PC-9 (cell line): ENCODE data around the gene ADGRV1. TPM values are rescaled to one million over a fixed set of nuclear protein-coding genes. Genes with fewer than 3 reads are reported as not detected.

Experiments
- BruUV-seq: library from RNA; stranded (reverse); fragments of 400-500 nt; replicated peaks from 2 replicates; lab custom pipeline; 2021; lab: Mats Ljungman, UMichigan
- CTCF ChIA-PET: fragments of 300-600 bp; sonication (Branson Sonifier 250); formaldehyde crosslinking; loops from one replicate; lab custom pipeline; 2022; ENCODE audit warnings: antibody characterized with exemption; lab: Charles Lee
- POLR2A ChIA-PET: fragments of 300-600 bp; sonication (Branson Sonifier 250); formaldehyde crosslinking; loops from one replicate; lab custom pipeline; 2022; ENCODE audit warnings: antibody characterized with exemption; ENCODE audit not compliant: unreplicated experiment; lab: Charles Lee
- DNase-seq, 2 experiments: peaks; one replicate each; pipeline versions ENCODE4 v3.0.0 to v3.0.0-alpha.2; 2015 to 2022; ENCODE audit warnings: mixed read lengths in 1 of 2
- H2AFZ ChIP-seq: fragments of 200-600 bp; sonication (generic); 2 replicates; pipeline ENCODE4 v1.8.1; 2017; ENCODE audit warnings: antibody characterized with exemption
- H3F3A ChIP-seq: fragments of 200-600 bp; sonication (generic); 2 replicates; pipeline ENCODE4 v1.8.1; 2017; ENCODE audit warnings: antibody characterized with exemption, mild to moderate bottlenecking, low read depth; ENCODE audit not compliant: insufficient read depth
- H3K27ac ChIP-seq: fragments of 200-600 bp; sonication (generic); 2 replicates; pipeline ENCODE4 v1.6.1; 2016; ENCODE audit warnings: mixed run types
- H3K27me3 ChIP-seq: fragments of 200-600 bp; sonication (generic); 2 replicates; pipeline ENCODE4 v1.6.1; 2016; ENCODE audit warnings: low read depth, mixed run types; ENCODE audit not compliant: insufficient read depth
- H3K36me3 ChIP-seq: fragments of 200-600 bp; sonication (generic); 2 replicates; pipeline ENCODE4 v1.6.1; 2016; ENCODE audit warnings: low read depth, mixed run types
- H3K4me1 ChIP-seq: fragments of 200-600 bp; sonication (generic); replicated peaks from 2 replicates; pipeline ENCODE4 v1.6.1; 2016; ENCODE audit warnings: mixed run types; ENCODE audit not compliant: insufficient read depth
- H3K4me2 ChIP-seq: fragments of 200-600 bp; sonication (generic); 2 replicates; pipeline ENCODE4 v1.6.1; 2017; ENCODE audit warnings: mixed run types
- H3K4me3 ChIP-seq: fragments of 200-600 bp; sonication (generic); 2 replicates; pipeline ENCODE4 v1.6.1; 2016; ENCODE audit warnings: mixed run types
- H3K79me2 ChIP-seq: fragments of 200-600 bp; sonication (generic); 2 replicates; pipeline ENCODE4 v1.6.1; 2017; ENCODE audit warnings: low read depth, mixed run types
- H3K9me2 ChIP-seq: fragments of 200-600 bp; sonication (generic); 2 replicates; pipeline ENCODE4 v1.8.1; 2017; ENCODE audit warnings: mild to moderate bottlenecking; ENCODE audit not compliant: insufficient read depth
- H3K9me3 ChIP-seq: fragments of 200-600 bp; sonication (generic); 2 replicates; pipeline ENCODE4 v1.8.1; 2016; ENCODE audit warnings: low read depth; ENCODE audit not compliant: insufficient read depth
- H4K20me1 ChIP-seq: fragments of 200-600 bp; sonication (generic); 2 replicates; pipeline ENCODE4 v1.8.1; 2017; ENCODE audit not compliant: insufficient read depth
- EZH2 ChIP-seq: fragments of 200-600 bp; sonication (generic); IDR thresholded peaks from 2 replicates; pipeline ENCODE4 v1.8.0; 2017; ENCODE audit warnings: antibody characterized with exemption, low read depth
- intact Hi-C: fragments of 100-400 bp; cut with micrococcal nuclease; formaldehyde crosslinking; loops from one replicate; pipeline ENCODE4 v1.10.0; 2022; ENCODE audit not compliant: unreplicated experiment
- total RNA-seq: library from RNA; stranded (reverse); gene quantifications from 2 replicates; pipeline ENCODE4 v1.2.3, GENCODE V29; 2021
- TF ChIP-seq, protein P1 (sequence below): fragments of 200-600 bp; sonication (generic); conservative IDR thresholded peaks from 2 replicates; pipeline ENCODE4 v1.6.1; 2017; ENCODE audit warnings: mixed run types, antibody characterized with exemption, mild to moderate bottlenecking, moderate library complexity

The ADGRV1 gene
- total RNA-seq, 1 experiment from 2014 or later, result 1.0 TPM

DNA sequence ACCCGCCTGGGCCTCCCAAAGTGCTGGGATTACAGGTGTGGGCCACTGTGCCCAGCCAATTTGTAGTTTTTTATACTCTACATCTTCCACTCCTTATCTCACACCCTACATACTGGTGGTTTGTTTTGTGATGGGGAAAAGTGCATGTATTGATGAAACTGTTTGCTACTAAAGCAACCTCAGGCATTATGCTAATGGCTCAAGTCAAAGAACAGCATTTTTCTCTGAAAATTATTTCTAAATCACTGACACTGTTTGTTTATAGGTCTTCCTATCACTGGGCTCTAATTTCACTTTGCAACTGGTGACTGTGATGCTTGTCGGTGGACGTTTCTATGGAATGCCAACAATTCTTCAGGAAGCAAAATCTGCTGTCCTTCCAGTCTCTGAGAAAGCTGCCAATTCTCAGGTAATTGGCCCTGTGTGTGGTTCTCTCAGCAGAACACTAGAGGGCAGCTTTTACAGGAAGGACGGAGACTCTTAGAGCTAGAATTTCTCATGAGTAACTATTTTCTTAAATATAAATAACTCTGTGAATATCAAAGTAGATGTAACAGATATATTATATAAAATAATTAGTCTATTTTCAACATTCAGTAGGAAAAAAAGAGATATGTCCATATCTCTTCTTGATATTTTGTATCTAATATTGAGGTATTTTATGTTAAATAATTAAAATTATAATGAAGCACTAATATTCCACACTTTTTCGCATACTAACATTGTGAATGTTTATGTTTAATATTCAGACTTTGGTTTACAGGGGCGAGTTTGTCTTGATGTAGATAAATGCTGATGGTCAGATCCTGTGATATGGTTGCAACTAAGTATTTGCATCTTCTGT lies 244.1 kb downstream of the ADGRV1 start:
- Histone ChIP-seq H3K27me3 (no peaks in the 10 kb centered on the region), H3K9me2 (peaks cover 4% of the 10 kb centered on the region; the same call in 1 of the 2 replicates), H3K4me2 (no peak overlapping the region), H3K4me3 (no peak overlapping the region), H3K27ac (no peak overlapping the region), H3K4me1 (no peaks in the 10 kb centered on the region), H4K20me1 (no peaks in the 10 kb centered on the region), H3K9me3 (no peaks in the 10 kb centered on the region), H3F3A (no peaks in the 10 kb centered on the region), H3K79me2 (no peaks in the 10 kb centered on the region), H3K36me3 (no peaks in the 10 kb centered on the region), H2AFZ (no peak overlapping the region)
- ChIA-PET POLR2A (interaction anchor here (0.6 kb wide), 1 partner anchor 323 kb away, joined by 4 read pairs; no protein-coding TSS in a partner anchor), CTCF (interaction anchor here (0.7 to 1.1 kb wide), 2 partner anchors 36 to 617 kb away, joined by 3 to 5 read pairs; no protein-coding TSS in a partner anchor)
- DNase-seq, result peak; percentile 32 to 53
- intact Hi-C loops, result loop anchor here (5.0 kb wide), 1 partner anchor 615 kb away; no protein-coding TSS in a partner anchor
- BruUV-seq, result no TSS peak
- TF ChIP-seq, protein P1, sequence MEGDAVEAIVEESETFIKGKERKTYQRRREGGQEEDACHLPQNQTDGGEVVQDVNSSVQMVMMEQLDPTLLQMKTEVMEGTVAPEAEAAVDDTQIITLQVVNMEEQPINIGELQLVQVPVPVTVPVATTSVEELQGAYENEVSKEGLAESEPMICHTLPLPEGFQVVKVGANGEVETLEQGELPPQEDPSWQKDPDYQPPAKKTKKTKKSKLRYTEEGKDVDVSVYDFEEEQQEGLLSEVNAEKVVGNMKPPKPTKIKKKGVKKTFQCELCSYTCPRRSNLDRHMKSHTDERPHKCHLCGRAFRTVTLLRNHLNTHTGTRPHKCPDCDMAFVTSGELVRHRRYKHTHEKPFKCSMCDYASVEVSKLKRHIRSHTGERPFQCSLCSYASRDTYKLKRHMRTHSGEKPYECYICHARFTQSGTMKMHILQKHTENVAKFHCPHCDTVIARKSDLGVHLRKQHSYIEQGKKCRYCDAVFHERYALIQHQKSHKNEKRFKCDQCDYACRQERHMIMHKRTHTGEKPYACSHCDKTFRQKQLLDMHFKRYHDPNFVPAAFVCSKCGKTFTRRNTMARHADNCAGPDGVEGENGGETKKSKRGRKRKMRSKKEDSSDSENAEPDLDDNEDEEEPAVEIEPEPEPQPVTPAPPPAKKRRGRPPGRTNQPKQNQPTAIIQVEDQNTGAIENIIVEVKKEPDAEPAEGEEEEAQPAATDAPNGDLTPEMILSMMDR, result peak; percentile 79
- no peak for TF ChIP-seq EZH2

GRCh38 chr5:90803381-90803780 lies 244.8 kb downstream of the ADGRV1 start:
- intact Hi-C loops, result loop anchor here (5.0 kb wide), 1 partner anchor 614 kb away; no protein-coding TSS in a partner anchor

GRCh38 chr5:90803876-90804275 lies 245.3 kb downstream of the ADGRV1 start:
- Histone ChIP-seq H3K4me2 (no peak overlapping the region), H2AFZ (no peak overlapping the region), H3K4me1 (no peaks in the 10 kb centered on the region), H3K9me2 (peaks cover 4% of the 10 kb centered on the region; the same call in 1 of the 2 replicates), H3K36me3 (no peaks in the 10 kb centered on the region), H3F3A (no peaks in the 10 kb centered on the region), H3K9me3 (no peaks in the 10 kb centered on the region), H3K27ac (no peak overlapping the region), H3K4me3 (no peak overlapping the region), H4K20me1 (no peaks in the 10 kb centered on the region), H3K27me3 (no peaks in the 10 kb centered on the region), H3K79me2 (no peaks in the 10 kb centered on the region)
- BruUV-seq, result no TSS peak
- TF ChIP-seq, protein P1, result no peak
- TF ChIP-seq EZH2, result no peak
- no peak for DNase-seq
- intact Hi-C loops, result loop anchor here (5.0 kb wide), 1 partner anchor 613 kb away; no protein-coding TSS in a partner anchor
- ChIA-PET CTCF (interaction anchor here (0.6 kb wide), 1 partner anchor 8 kb away, joined by 11 read pairs; no protein-coding TSS in a partner anchor), POLR2A (no interaction called here)

More at GRCh38 chr5:90803381-90803780, 244.8 kb downstream of the ADGRV1 start:
- no peaks in the 10 kb centered on the region for H3F3A ChIP-seq
- no peaks in the 10 kb centered on the region for H3K9me3 ChIP-seq
- BruUV-seq, result no TSS peak
- H3K4me1 ChIP-seq, result no peaks in the 10 kb centered on the region
- no peak overlapping the region for H2AFZ ChIP-seq
- H3K27ac ChIP-seq, result no peak overlapping the region
- H3K79me2 ChIP-seq, result no peaks in the 10 kb centered on the region
- peaks cover 4% of the 10 kb centered on the region; the same call in 1 of the 2 replicates for H3K9me2 ChIP-seq
- H4K20me1 ChIP-seq, result no peaks in the 10 kb centered on the region
- H3K36me3 ChIP-seq, result no peaks in the 10 kb centered on the region
- H3K4me2 ChIP-seq, result no peak overlapping the region
- POLR2A ChIA-PET, result no interaction called here
- H3K4me3 ChIP-seq, result no peak overlapping the region
- TF ChIP-seq, protein P1, result no peak
- TF ChIP-seq EZH2, result no peak
- no peaks in the 10 kb centered on the region for H3K27me3 ChIP-seq
- DNase-seq, result no peak
- CTCF ChIA-PET, result interaction anchor here (0.6 to 1.1 kb wide), 3 partner anchors 8 to 616 kb away, joined by 3 to 11 read pairs (median 5); no protein-coding TSS in a partner anchor
